ENCODE results near the gene PGAP2.

GRCh38 chr11:3796801-3797328 is 11.5 kb upstream of the PGAP2 start:
- TF ChIP-seq CTCF (IDR thresholded peaks at IDR 0.05) (no peak), POLR2A (IDR thresholded peaks at IDR 0.05) (no peak), EP300 (IDR thresholded peaks at IDR 0.05) (no peak)

Data from ovary (tissue), 3 donors.